ENCODE data around the gene DDX1.

DDX1 gene

GRCh38 chr2:15596968-15597367 lies 5.3 kb downstream of the DDX1 start:
- TF ChIP-seq EZH2phosphoT487 (conservative IDR thresholded peaks at IDR 0.05; ENCODE audit: low read length) (no peak), CTCF (IDR thresholded peaks at IDR 0.05; ENCODE audit: insufficient read depth, low read length, poor library complexity, severe bottlenecking) (no peak)
- no peak overlapping the region for H3K9ac ChIP-seq (ENCODE audit: low read length)

GRCh38 chr2:15599994-15600393 lies 8.3 kb downstream of the DDX1 start:
- H3F3A ChIP-seq (ENCODE audit: insufficient read depth) = 0 out of 2 replicates have a peak, but pooled peaks cover 8% of the 10 kb centered on the region
- H3K36me3 ChIP-seq (ENCODE audit: low read length) = peaks cover 82% of the 10 kb centered on the region
- H3K9ac ChIP-seq (ENCODE audit: low read length) = no peak overlapping the region
- H3K79me2 ChIP-seq (ENCODE audit: insufficient read depth, low read length) = peaks cover 11% of the 10 kb centered on the region; the same call in 1 of the 2 replicates
- H3K4me2 ChIP-seq (ENCODE audit: low read depth, low read length, poor library complexity, severe bottlenecking) = no peak overlapping the region
- H2AFZ ChIP-seq (ENCODE audit: low read depth, low read length, severe bottlenecking) = no peak overlapping the region
- no peaks in the 10 kb centered on the region for H3K9me3 ChIP-seq (ENCODE audit: insufficient read depth, low read length)
- no peaks in the 10 kb centered on the region for H3K27me3 ChIP-seq (ENCODE audit: low read length)
- H3K9me2 ChIP-seq (replicated peaks; ENCODE audit: insufficient read depth, low read length) = no peaks in the 10 kb centered on the region
- H3K4me3 ChIP-seq (ENCODE audit: insufficient read depth, low read length, poor library complexity, severe bottlenecking) = no peak overlapping the region
- no peak overlapping the region for H3K27ac ChIP-seq (ENCODE audit: low read depth, low read length)
- H4K20me1 ChIP-seq (ENCODE audit: low read depth, low read length) = no peaks in the 10 kb centered on the region
- TF ChIP-seq EZH2phosphoT487 (conservative IDR thresholded peaks at IDR 0.05; ENCODE audit: low read length) = no peak
- TF ChIP-seq CTCF (IDR thresholded peaks at IDR 0.05; ENCODE audit: insufficient read depth, low read length, poor library complexity, severe bottlenecking) = no peak

More at GRCh38 chr2:15596968-15597367, 5.3 kb downstream of the DDX1 start:
- Histone ChIP-seq H3K9me2 (replicated peaks; ENCODE audit: insufficient read depth, low read length) (no peaks in the 10 kb centered on the region), H3K36me3 (ENCODE audit: low read length) (peaks cover 56% of the 10 kb centered on the region), H2AFZ (ENCODE audit: low read depth, low read length, severe bottlenecking) (no peak overlapping the region), H3K27ac (ENCODE audit: low read depth, low read length) (no peak overlapping the region), H3K79me2 (ENCODE audit: insufficient read depth, low read length) (peaks cover 41% of the 10 kb centered on the region), H3K4me3 (ENCODE audit: insufficient read depth, low read length, poor library complexity, severe bottlenecking) (no peak overlapping the region), H3F3A (ENCODE audit: insufficient read depth) (0 out of 2 replicates have a peak, but pooled peaks cover 8% of the 10 kb centered on the region), H3K9me3 (ENCODE audit: insufficient read depth, low read length) (no peaks in the 10 kb centered on the region), H3K27me3 (ENCODE audit: low read length) (no peaks in the 10 kb centered on the region), H4K20me1 (ENCODE audit: low read depth, low read length) (no peaks in the 10 kb centered on the region), H3K4me2 (ENCODE audit: low read depth, low read length, poor library complexity, severe bottlenecking) (no peak overlapping the region)

- Histone ChIP-seq H4K20me1 (ENCODE audit: low read depth, low read length) (no peaks in the 10 kb centered on the region), H3K9me2 (replicated peaks; ENCODE audit: insufficient read depth, low read length) (no peaks in the 10 kb centered on the region), H3K27me3 (ENCODE audit: low read length) (no peaks in the 10 kb centered on the region), H3K9ac (ENCODE audit: low read length) (no peak overlapping the region), H3F3A (ENCODE audit: insufficient read depth) (0 out of 2 replicates have a peak, but pooled peaks cover 8% of the 10 kb centered on the region), H3K4me2 (ENCODE audit: low read depth, low read length, poor library complexity, severe bottlenecking) (no peak overlapping the region), H3K9me3 (ENCODE audit: insufficient read depth, low read length) (no peaks in the 10 kb centered on the region), H3K4me3 (ENCODE audit: insufficient read depth, low read length, poor library complexity, severe bottlenecking) (no peak overlapping the region), H3K79me2 (ENCODE audit: insufficient read depth, low read length) (0 out of 2 replicates have a peak, but pooled peaks cover 4% of the 10 kb centered on the region), H2AFZ (ENCODE audit: low read depth, low read length, severe bottlenecking) (no peak overlapping the region), H3K36me3 (ENCODE audit: low read length) (peaks cover 75% of the 10 kb centered on the region), H3K27ac (ENCODE audit: low read depth, low read length) (no peak overlapping the region)
- TF ChIP-seq EZH2phosphoT487 (conservative IDR thresholded peaks at IDR 0.05; ENCODE audit: low read length) (no peak), CTCF (IDR thresholded peaks at IDR 0.05; ENCODE audit: insufficient read depth, low read length, poor library complexity, severe bottlenecking) (no peak)
Measured at GRCh38 chr2:15601681-15602080, 10.0 kb downstream of the DDX1 start.
